A673 (cell line): ENCODE data around the gene GPR158. TPM values are rescaled to one million over a fixed set of nuclear protein-coding genes. Genes with fewer than 3 reads are reported as not detected.

Source experiments
- BruUV-seq: library from RNA; stranded (reverse); fragments of 400-500 nt; replicated peaks from 2 replicates; lab custom pipeline; 2021; lab: Mats Ljungman, UMichigan
- CTCF ChIA-PET: fragments of 300-600 bp; sonication (Branson Sonifier 250); formaldehyde crosslinking; loops from one replicate; lab custom pipeline; 2022; ENCODE audit warnings: antibody characterized with exemption; lab: Charles Lee
- POLR2A ChIA-PET: fragments of 300-600 bp; sonication (Branson Sonifier 250); formaldehyde crosslinking; loops from one replicate; lab custom pipeline; 2022; ENCODE audit warnings: antibody characterized with exemption; ENCODE audit not compliant: low non-redundant PET; lab: Charles Lee
- DNase-seq: peaks from one replicate; pipeline ENCODE4 v3.0.0-alpha.2; 2015; ENCODE audit warnings: low spot score
- H3K27ac ChIP-seq: fragments of 200-600 bp; sonication (generic); 2 replicates; pipeline ENCODE4 v1.5.1; 2016; ENCODE audit warnings: mixed run types, low read depth, mild to moderate bottlenecking, mixed read lengths, antibody characterized with exemption, low read length; ENCODE audit not compliant: poor library complexity, severe bottlenecking
- H3K27me3 ChIP-seq: fragments of 200-600 bp; sonication (generic); replicated peaks from 2 replicates; pipeline ENCODE4 v1.6.1; 2017; ENCODE audit warnings: mixed run types, low read depth, mild to moderate bottlenecking, mixed read lengths, antibody characterized with exemption, low read length; ENCODE audit not compliant: insufficient read depth, poor library complexity
- H3K36me3 ChIP-seq: fragments of 200-600 bp; sonication (generic); 2 replicates; pipeline ENCODE4 v1.6.1; 2016; ENCODE audit warnings: mixed run types, mild to moderate bottlenecking, mixed read lengths, antibody characterized with exemption, low read length; ENCODE audit not compliant: insufficient read depth, poor library complexity, severe bottlenecking
- H3K4me1 ChIP-seq: fragments of 200-600 bp; sonication (generic); 2 replicates; pipeline ENCODE4 v1.6.1; 2017; ENCODE audit warnings: mixed run types, mild to moderate bottlenecking, mixed read lengths, antibody characterized with exemption, low read length; ENCODE audit not compliant: insufficient read depth, poor library complexity, severe bottlenecking
- H3K4me3 ChIP-seq: fragments of 200-600 bp; sonication (generic); 2 replicates; pipeline ENCODE4 v1.5.1; 2016; ENCODE audit warnings: low read depth, mixed run types, mild to moderate bottlenecking, mixed read lengths, low read length; ENCODE audit not compliant: poor library complexity, severe bottlenecking
- H3K9me3 ChIP-seq: fragments of 200-600 bp; sonication (generic); 2 replicates; pipeline ENCODE4 v1.6.1; 2016; ENCODE audit warnings: mixed run types, low read depth, mild to moderate bottlenecking, mixed read lengths, antibody characterized with exemption, low read length; ENCODE audit not compliant: poor library complexity, severe bottlenecking
- CTCF ChIP-seq: fragments of 300-800, 200-600 bp; sonication (generic); conservative IDR thresholded peaks from 2 replicates; pipeline ENCODE4 v1.5.1; 2017; ENCODE audit warnings: low read depth, mild to moderate bottlenecking, antibody characterized with exemption, low read length, moderate library complexity, mixed read lengths
- EZH2 ChIP-seq: fragments of 200-600 bp; sonication (generic); IDR thresholded peaks from 2 replicates; pipeline ENCODE4 v1.6.1; 2017; ENCODE audit warnings: borderline replicate concordance, low read depth, mild to moderate bottlenecking, mixed read lengths, antibody characterized with exemption, low read length; ENCODE audit not compliant: poor library complexity, severe bottlenecking
- intact Hi-C: fragments of 100-400 bp; cut with micrococcal nuclease; formaldehyde crosslinking; loops from one replicate; pipeline ENCODE4 v1.10.0; 2022; ENCODE audit not compliant: unreplicated experiment
- total RNA-seq: library from RNA; stranded (reverse); gene quantifications from 2 replicates; pipeline ENCODE4 v1.2.3, GENCODE V29; 2021

Gene GPR158
- total RNA-seq, 1 experiment from 2014 or later, result not detected

GRCh38 chr10:25296324-25296723 is 121.5 kb downstream of the GPR158 start:
- no peaks in the 10 kb centered on the region for H3K36me3 ChIP-seq
- no peak for DNase-seq
- peaks cover 4% of the 10 kb centered on the region for H3K27me3 ChIP-seq
- intact Hi-C loops, result loop anchor here (2.0 kb wide), 1 partner anchor 14 kb away; no protein-coding TSS in a partner anchor
- TF ChIP-seq EZH2 (no peak), CTCF (no peak)
- H3K27ac ChIP-seq, result no peak overlapping the region
- no peak overlapping the region for H3K4me3 ChIP-seq
- no peaks in the 10 kb centered on the region for H3K9me3 ChIP-seq
- no TSS peak for BruUV-seq
- H3K4me1 ChIP-seq, result no peaks in the 10 kb centered on the region
- ChIA-PET CTCF (no interaction called here), POLR2A (no interaction called here)

- H3K27me3 ChIP-seq, result peaks cover 4% of the 10 kb centered on the region
- no peak for TF ChIP-seq EZH2
- no peak for TF ChIP-seq CTCF
- H3K36me3 ChIP-seq, result no peaks in the 10 kb centered on the region
- BruUV-seq, result no TSS peak
- intact Hi-C loops, result loop anchor here (2.0 kb wide), 1 partner anchor 13 kb away; no protein-coding TSS in a partner anchor
- no peaks in the 10 kb centered on the region for H3K9me3 ChIP-seq
- H3K27ac ChIP-seq, result no peak overlapping the region
- CTCF ChIA-PET, result no interaction called here
- no peaks in the 10 kb centered on the region for H3K4me1 ChIP-seq
- H3K4me3 ChIP-seq, result no peak overlapping the region
- POLR2A ChIA-PET, result no interaction called here
- no peak for DNase-seq
Observed at GRCh38 chr10:25297466-25297865, 122.7 kb downstream of the GPR158 start.

- H3K4me1 ChIP-seq, result no peaks in the 10 kb centered on the region
- DNase-seq, result no peak
- H3K27ac ChIP-seq, result no peak overlapping the region
- peaks cover 4% of the 10 kb centered on the region for H3K27me3 ChIP-seq
- CTCF ChIA-PET, result no interaction called here
- no peak overlapping the region for H3K4me3 ChIP-seq
- no peaks in the 10 kb centered on the region for H3K9me3 ChIP-seq
- no peaks in the 10 kb centered on the region for H3K36me3 ChIP-seq
- intact Hi-C loops, result no loop called here
- TF ChIP-seq CTCF, result no peak
- no peak for TF ChIP-seq EZH2
- no TSS peak for BruUV-seq
- POLR2A ChIA-PET, result no interaction called here
Observed at GRCh38 chr10:25300073-25300472, 125.3 kb downstream of the GPR158 start.
